HPDE6-E6E7 (cell line): ENCODE data around the gene DUSP5.

Experiments used
- DNase-seq: peaks from one replicate; pipeline ENCODE4 v3.0.0; 2011; ENCODE audit warnings: missing footprints; ENCODE audit errors: extremely low spot score

The DUSP5 gene

DNA sequence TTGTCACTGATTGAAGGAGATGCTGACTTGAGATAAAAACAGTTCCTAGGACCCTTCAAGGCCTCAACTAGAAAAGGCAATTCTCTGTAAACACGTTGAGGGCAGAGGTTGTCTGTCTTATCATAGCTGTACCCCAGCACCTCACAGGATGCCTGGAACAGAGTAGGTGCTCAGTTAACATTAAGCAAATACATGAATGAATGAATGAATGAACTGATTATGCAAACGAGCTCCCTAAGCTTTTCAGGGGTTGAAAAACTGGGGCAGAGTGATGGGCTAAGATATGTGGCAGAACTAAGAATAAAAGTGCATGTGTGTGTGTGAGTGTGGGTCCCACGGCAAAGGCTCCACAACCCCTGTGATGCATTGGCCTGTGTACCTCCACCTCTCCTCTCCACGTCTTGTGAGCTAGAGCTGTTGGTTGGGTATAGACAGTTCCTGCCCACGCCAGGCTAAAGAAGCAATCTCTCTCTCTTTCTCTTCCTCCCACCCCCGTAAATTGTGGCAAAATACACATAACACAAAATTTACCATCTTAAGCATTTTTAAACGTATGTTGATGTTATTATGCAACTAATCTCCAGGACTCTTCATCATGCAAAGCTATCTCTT is 48.9 kb downstream of the DUSP5 start:
- DNase-seq: no peak

DNA sequence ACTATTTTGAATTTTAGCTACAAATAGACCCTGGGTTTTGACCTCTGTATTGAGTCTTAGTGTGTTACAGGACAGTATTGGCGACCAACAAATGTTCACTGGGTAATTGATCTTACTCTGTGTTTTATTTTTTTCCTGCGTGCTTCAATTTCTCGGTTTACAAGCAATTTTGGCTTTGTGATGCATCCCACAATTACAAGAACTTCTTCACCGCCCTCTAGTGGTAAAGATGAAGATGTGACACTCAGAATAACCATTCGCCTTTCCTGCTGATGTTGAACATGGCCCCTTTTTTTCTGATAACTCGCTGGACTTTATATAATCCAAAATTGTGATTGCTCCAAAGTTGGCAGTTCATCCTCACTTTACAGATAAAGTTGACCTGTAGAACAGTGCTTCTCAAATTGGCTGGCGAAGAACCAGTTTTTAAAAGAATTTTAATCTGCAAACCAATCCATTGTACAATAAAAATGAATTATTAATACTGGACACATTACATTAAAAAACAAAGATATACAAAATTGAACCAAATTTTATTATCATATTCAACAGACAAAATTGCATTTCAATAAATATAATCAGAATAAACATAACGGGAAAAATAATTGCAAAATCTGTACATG is 49.5 kb downstream of the DUSP5 start:
- no peak for DNase-seq

DNA sequence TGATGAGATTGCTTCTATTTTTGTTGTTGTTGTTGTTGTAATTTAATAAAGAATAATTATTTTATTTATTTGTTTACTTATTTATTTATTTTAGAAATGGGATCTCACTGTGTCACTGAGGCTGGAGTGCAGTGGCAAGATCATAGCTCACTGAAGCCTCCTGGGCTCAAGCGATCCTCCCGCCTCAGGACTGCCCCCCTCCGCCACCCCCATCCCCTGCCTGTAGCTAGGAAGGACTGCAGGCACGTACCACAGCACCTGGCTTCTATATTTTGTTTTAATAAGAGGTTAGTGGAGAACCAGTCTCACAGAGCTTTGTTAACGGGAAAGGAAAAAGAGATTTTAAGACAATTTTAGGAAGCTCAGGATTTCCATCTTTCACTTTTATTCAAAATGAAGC is 50.3 kb downstream of the DUSP5 start:
- DNase-seq: no peak

DNA sequence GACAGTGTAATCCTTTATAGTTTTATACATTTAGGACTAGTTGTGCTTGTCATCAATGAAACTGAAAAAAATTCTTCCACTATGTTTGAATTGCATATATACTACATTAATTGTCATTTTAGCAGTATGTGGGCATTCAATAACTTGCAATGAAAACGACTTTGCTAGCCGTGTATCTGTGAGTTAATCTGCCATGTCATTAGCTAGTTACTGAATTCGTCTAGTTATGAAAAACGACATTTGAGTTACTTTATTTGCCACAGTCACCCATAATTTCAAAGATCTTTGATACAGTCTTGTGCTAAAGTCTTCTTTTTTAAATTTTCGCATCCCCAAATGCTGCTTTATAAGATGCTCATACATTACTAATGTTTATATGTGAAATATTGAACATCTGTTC is 51.5 kb downstream of the DUSP5 start:
- no peak for DNase-seq

DNA sequence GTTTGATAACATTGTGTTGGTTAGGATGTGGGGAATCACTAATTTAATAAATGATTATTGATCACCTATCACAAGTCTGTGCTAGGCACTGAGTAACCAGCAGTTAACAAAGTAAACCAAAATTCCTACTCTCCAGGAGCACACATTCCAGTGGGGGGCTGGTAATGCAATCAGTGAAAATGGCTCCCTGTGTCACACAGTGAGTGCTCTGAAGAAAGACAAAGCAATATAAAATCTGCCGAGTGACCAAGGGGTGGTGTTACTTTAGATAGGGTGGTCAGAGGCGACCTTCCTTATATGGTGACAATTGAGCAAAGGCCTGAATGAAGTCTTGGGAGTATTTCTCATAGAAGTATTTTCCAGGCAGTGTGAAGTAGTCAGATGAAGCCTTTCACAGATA is 56.2 kb downstream of the DUSP5 start:
- no peak for DNase-seq

DNA sequence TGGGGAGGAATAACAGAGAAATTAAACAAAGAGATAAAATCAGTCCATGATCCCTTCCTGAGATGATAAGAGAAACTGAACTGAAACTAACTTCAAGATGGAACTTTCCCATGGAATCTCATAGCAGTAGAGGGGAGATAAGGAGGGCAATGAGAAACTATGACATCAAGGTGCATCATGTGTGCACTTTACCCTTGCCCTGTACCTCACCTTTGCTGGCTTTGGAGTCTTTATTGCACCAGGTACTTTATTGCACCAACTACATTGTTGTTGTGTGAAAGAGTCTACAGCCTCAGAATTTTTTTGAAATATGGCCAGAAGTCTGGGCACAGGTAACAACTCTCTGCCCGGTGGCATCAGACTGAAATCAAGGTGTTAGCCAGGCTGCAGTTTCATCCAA is 58.6 kb downstream of the DUSP5 start:
- no peak for DNase-seq

DNA sequence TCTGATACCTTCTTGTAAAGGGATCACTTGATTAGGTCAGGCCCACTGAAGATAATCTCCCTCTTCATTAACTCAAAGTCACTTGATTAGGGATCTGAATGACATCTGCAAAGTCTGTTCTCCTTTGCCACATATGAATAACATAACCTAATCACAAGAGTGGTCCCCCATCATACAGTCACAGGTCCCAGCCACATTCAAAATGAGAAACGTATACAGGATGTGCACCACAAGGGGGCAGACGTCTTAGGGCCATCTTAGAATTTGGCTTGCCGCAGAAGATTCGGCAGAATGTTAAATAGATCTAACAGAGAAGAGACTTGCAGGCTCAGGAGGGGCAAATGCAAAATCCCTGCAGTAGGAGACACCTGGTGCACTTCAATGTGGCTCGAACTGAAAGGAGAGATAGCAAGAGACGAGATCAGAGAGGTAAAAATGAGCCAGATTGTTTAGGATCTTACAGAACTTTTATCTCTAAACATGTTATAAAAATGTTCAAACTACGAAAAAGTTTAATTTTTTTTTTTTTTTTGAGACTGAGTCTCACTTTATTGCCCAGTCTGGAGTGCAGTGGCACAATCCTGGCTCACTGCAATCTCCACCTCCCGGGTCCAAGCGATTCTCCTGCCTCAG is 59.4 kb downstream of the DUSP5 start:
- DNase-seq: no peak

DNA sequence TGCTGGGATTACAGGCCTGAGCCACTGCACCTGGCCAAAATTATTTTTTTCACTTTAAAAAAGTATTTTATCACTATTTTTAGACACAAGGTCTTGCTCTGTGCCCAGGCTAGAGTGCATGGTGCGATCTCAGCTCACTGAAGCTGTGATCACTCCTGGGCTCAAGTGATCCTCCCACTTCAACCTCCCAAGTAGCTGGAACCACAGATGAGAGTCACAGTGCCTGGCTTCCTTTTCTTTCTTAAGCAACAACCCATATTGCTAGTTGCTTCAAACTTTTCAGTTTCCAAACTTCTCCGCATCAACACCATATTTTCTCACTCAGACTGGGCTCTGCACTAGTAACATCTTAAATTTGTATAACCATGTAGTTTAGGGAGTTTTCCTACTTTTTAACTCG is 60.3 kb downstream of the DUSP5 start:
- DNase-seq: no peak

DNA sequence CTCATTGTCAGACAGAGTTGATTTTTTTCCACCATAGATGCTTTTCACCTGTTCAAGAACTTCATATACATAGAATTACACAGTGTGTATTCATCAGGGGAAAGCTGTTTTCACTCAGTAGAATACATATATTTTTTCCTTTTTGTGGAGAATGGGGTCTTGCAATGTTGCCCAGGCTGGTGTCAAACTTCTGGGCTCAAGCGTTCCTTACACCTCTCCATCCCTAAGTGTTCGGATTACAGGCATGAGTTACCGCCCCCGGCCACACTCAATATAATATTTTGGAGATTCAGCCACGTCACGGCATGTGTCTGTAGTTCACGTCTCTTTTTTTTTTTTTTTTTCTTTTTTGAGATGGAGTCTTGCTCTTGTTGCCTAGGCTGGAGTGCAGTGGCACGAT is 62.3 kb downstream of the DUSP5 start:
- DNase-seq: no peak
